Measurements from ENCODE around the gene CATSPERZ. TPM values are rescaled to one million over a fixed set of nuclear protein-coding genes. Genes with fewer than 3 reads are reported as not detected.
A peak's percentile ranks its signal among the peaks of the same experiment; 100 is the strongest.

The CATSPERZ gene
- total and polyA plus RNA-seq, 2 of the 13 experiments (the other 11 are each of a cell fraction or from before 2014, with no cell fraction given), result 0.22 to 0.48 TPM

DNA sequence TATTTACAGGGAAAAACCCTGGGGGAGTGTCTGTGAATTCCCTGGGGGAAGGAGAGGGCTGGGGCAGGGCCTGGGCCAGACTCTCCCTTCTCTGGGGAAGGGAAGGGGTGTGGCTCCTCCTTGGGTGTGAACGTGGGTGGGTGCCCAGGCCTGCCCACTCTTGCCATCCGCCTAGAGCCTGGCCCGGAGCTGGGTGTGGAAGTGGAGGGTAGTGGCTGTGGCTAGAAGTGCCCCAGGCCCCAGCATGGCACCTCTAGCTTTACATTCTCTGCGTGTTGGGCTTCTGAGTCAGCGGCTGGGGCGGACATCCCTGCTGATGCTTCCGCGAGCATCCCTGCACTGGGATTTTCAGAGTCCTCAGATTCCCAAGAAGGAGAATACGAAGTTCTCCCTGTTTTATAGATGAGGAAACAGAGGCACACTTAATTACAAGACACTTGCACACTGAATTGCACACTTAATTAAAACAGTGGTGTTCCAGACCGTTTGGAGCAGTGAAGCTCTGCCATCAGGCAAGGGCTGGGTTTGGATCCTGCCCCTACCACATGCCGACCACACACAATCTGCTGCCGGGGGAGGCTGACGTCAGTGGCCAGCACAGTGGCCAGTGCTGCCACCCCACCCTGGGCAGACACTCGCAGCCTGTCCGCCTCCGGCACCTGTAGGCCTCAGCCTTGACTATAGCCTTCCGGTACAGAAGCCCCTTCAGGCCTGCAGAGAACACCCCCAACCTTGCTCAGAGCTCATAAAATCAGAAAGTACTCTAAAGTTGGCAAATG lies 23.3 kb upstream of the CATSPERZ start:
- TF ChIP-seq RBFOX2 (IDR thresholded peaks at IDR 0.05; ENCODE audit: low read depth, low read length), result 0 out of 2 replicates have a peak, but pooled peaks have one; percentile 36
- TF ChIP-seq AGO1 (IDR thresholded peaks at IDR 0.05; ENCODE audit: low read depth, low read length, poor library complexity, severe bottlenecking), result no peak
- TF ChIP-seq HNRNPLL (IDR thresholded peaks at IDR 0.05; ENCODE audit: low read depth, low read length, poor library complexity, severe bottlenecking), result peak; percentile 6
- TF ChIP-seq MED1 (CRISPR knock-in tag; IDR thresholded peaks at IDR 0.05), result no peak
- POLR2A ChIA-PET, result no interaction called here
- CTCF ChIA-PET (ENCODE audit: low intra/inter-chr PET ratio, low total read pairs), result no interaction called here
- Histone ChIP-seq H3K4me1 (ENCODE audit: insufficient read depth, low read length) (peaks cover 22% of the 10 kb centered on the region), H2AFZ (ENCODE audit: low read length) (no peak overlapping the region), H4K20me1 (ENCODE audit: insufficient read depth, low read length) (no peaks in the 10 kb centered on the region), H3K27ac (ENCODE audit: extremely low read length, insufficient read depth, low read length) (no peak overlapping the region), H3K4me2 (ENCODE audit: low read depth, low read length) (no peak overlapping the region), H3K9me3 (ENCODE audit: low read length) (no peaks in the 10 kb centered on the region), H3K79me2 (ENCODE audit: insufficient read depth, low read length) (peaks cover 9% of the 10 kb centered on the region), H3K27me3 (ENCODE audit: control insufficient read depth in 1 of 2, insufficient read depth in 2 of 2, low read length in 2 of 2) (no peaks in the 10 kb centered on the region), H3K4me3 (replicated peaks in 1 of 3; ENCODE audit: insufficient read depth in 1 of 3, low read depth in 2 of 3, low read length in 3 of 3) (no peak overlapping the region), H3K9ac (ENCODE audit: insufficient read depth, low read depth, low read length) (no peak overlapping the region), H3K36me3 (replicated peaks in 1 of 2; ENCODE audit: control insufficient read depth in 1 of 2, insufficient read depth in 2 of 2, low read length in 2 of 2) (peaks cover 2 to 7% of the 10 kb centered on the region in 2 experiments; a peak in 1 of 5 replicates)
- no peak for FAIRE-seq
- WGBS (ENCODE audit: low lambda C conversion rate), result 98% methylated on average over 5 of the region's 17 CpGs
- no peak for ATAC-seq
- no peak for DNase-seq (ENCODE audit: low spot score)
- intact Hi-C loops (cut with micrococcal nuclease; ENCODE audit: unreplicated experiment) (no loop called here), in situ Hi-C loops (cut with HindIII; ENCODE audit: extremely low pct_ligation_motif_present, low pct_unique_long_range_greater_than_20kb) (no loop called here)
- BruUV-seq (replicated peaks), result no TSS peak

DNA sequence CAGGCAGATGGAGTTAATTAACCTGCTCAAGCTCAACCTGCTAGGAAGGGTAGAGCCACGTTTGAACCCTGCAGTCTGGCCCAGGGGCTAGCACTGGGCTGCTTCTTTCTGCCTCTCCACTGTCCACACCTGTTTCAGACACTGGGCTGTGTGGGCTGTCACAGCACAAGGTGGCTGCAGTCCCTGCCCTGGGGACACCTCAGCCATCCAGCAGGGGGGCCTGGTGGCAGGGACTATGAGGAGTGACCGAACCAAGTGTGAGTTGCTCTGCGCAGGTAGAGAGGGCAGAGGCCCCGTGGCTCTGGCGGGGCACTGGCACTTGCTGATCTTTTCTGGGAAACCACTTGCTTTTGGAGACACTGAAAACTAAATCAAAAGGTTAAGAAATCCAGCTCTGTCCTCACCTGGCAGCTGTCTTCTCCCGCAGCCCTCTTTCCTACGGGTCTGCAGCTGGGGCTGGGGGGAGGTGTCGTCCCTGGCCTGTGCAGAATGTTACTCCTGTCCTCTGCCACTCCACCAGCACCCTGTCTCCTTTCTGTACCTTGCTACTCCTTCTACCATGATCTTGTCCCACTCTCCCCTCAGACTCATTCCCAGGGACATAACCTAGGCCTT lies 21.5 kb upstream of the CATSPERZ start:
- Histone ChIP-seq H3K36me3 (replicated peaks in 1 of 2; ENCODE audit: control insufficient read depth in 1 of 2, insufficient read depth in 2 of 2, low read length in 2 of 2) (peaks cover 2 to 7% of the 10 kb centered on the region in 2 experiments; a peak in 1 of 5 replicates), H3K4me1 (ENCODE audit: insufficient read depth, low read length) (peaks cover 4% of the 10 kb centered on the region; the same call in 1 of the 2 replicates), H3K27ac (ENCODE audit: extremely low read length, insufficient read depth, low read length) (no peak overlapping the region), H4K20me1 (ENCODE audit: insufficient read depth, low read length) (no peaks in the 10 kb centered on the region), H2AFZ (ENCODE audit: low read length) (no peak overlapping the region), H3K27me3 (ENCODE audit: control insufficient read depth in 1 of 2, insufficient read depth in 2 of 2, low read length in 2 of 2) (no peaks in the 10 kb centered on the region), H3K9ac (ENCODE audit: insufficient read depth, low read depth, low read length) (no peak overlapping the region), H3K9me3 (ENCODE audit: low read length) (no peaks in the 10 kb centered on the region), H3K4me2 (ENCODE audit: low read depth, low read length) (no peak overlapping the region), H3K4me3 (replicated peaks in 1 of 3; ENCODE audit: insufficient read depth in 1 of 3, low read depth in 2 of 3, low read length in 3 of 3) (no peak overlapping the region), H3K79me2 (ENCODE audit: insufficient read depth, low read length) (no peaks in the 10 kb centered on the region)
- ChIA-PET CTCF (ENCODE audit: low intra/inter-chr PET ratio, low total read pairs) (no interaction called here), POLR2A (interaction anchor here (0.7 to 2.1 kb wide), 3 partner anchors 7 to 33 kb away, joined by 3 to 5 read pairs (median 3); no protein-coding TSS in a partner anchor)
- ATAC-seq (peak; percentile 73), FAIRE-seq (no peak), DNase-seq (ENCODE audit: low spot score) (no peak)
- intact Hi-C loops (cut with micrococcal nuclease; ENCODE audit: unreplicated experiment), result no loop called here
- no TSS peak for BruUV-seq (replicated peaks)
- in situ Hi-C loops (cut with HindIII; ENCODE audit: extremely low pct_ligation_motif_present, low pct_unique_long_range_greater_than_20kb), result no loop called here
- 98% methylated on average over 6 of the region's 8 CpGs for WGBS (ENCODE audit: low lambda C conversion rate)
- no peak for TF ChIP-seq ZBTB1 (CRISPR knock-in tag; IDR thresholded peaks at IDR 0.05; ENCODE audit: borderline replicate concordance)
- no peak for TF ChIP-seq SSRP1 (CRISPR knock-in tag; IDR thresholded peaks at IDR 0.05)
- no peak for TF ChIP-seq TBL1XR1 (IDR thresholded peaks at IDR 0.05; ENCODE audit: borderline replicate concordance, low read length, partially characterized antibody)
- no peak for TF ChIP-seq ZFYVE20 (CRISPR knock-in tag; IDR thresholded peaks at IDR 0.05; ENCODE audit: borderline replicate concordance, low read depth)
- no peak for TF ChIP-seq TBP (CRISPR knock-in tag; IDR thresholded peaks at IDR 0.05)
- no peak for TF ChIP-seq ZNF256 (CRISPR knock-in tag; conservative IDR thresholded peaks at IDR 0.05)
- TF ChIP-seq RAD51 (IDR thresholded peaks at IDR 0.05; ENCODE audit: borderline replicate concordance), result no peak
- TF ChIP-seq, protein P1, sequence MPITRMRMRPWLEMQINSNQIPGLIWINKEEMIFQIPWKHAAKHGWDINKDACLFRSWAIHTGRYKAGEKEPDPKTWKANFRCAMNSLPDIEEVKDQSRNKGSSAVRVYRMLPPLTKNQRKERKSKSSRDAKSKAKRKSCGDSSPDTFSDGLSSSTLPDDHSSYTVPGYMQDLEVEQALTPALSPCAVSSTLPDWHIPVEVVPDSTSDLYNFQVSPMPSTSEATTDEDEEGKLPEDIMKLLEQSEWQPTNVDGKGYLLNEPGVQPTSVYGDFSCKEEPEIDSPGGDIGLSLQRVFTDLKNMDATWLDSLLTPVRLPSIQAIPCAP (CRISPR knock-in tag; IDR thresholded peaks at IDR 0.05; ENCODE audit: low read depth), result no peak
- TF ChIP-seq RXRA (CRISPR knock-in tag; IDR thresholded peaks at IDR 0.05), result no peak
- TF ChIP-seq RBM39 (IDR thresholded peaks at IDR 0.05; ENCODE audit: low read depth, low read length, poor library complexity, severe bottlenecking), result no peak
- TF ChIP-seq ATF1 (CRISPR knock-in tag; IDR thresholded peaks at IDR 0.05), result no peak
- TF ChIP-seq CEBPG (CRISPR knock-in tag; IDR thresholded peaks at IDR 0.05), result no peak
- TF ChIP-seq ZNF567 (CRISPR knock-in tag; IDR thresholded peaks at IDR 0.05; ENCODE audit: borderline replicate concordance), result no peak

All from HepG2 (cell line).